GM21360 (cell line): ENCODE data around the gene G2E3.
"Not testable (repeated sequence)": the region's sequence is repeated elsewhere in the genome, so short reads cannot be mapped to it uniquely, and the experiment has no call there.

Source experiments
- ATAC-seq: cut with Tn5 transposase; IDR thresholded peaks from one replicate; pipeline ENCODE4 v1.9.1; 2021; ENCODE audit warnings: mild to moderate bottlenecking, moderate library complexity; ENCODE audit not compliant: unreplicated experiment

Gene G2E3

DNA sequence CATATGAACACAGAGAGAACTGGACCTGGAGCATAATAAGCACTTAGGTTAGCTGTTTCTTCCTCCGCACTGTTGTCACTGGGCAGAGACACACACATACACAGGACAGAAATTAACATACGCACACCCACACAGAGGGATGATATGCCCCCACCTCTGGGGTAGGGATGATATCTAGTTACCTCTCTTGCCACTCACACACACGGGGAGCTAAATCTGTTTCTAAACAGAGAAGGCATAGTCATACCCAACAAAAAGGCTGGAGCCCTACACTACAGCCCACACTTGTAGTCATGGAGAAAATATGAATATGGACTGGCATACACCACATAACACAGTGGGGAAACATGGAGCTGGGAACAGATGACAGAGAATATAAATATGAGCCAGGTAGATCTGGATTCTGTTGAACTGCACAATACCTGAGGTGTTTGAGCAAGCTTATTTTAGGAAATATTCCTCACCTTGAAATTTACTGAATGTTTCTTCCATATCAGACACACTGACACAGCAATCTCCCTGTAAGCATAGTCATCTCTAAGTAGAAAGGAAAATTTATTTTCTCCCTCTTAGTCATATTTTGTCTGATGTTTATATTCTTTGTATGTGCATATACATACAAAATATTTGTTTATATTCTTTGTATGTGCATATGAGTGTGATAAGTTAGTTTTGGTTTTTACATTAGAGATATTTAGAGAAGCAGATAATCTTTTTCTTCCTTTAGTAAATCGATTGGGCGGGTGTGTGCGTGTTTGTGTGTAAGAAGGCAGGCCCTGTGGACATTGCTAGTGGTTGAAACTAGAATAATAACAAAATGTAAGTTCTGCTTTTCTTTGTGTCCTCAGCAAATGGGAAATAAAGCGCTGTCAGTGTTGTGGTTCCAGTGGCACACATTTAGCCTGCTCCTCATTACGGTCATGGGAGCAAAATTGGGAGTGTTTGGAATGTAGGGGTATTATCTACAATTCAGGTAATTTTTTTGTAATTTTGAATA lies 42.3 kb downstream of the G2E3 start:
- no peak for ATAC-seq

DNA sequence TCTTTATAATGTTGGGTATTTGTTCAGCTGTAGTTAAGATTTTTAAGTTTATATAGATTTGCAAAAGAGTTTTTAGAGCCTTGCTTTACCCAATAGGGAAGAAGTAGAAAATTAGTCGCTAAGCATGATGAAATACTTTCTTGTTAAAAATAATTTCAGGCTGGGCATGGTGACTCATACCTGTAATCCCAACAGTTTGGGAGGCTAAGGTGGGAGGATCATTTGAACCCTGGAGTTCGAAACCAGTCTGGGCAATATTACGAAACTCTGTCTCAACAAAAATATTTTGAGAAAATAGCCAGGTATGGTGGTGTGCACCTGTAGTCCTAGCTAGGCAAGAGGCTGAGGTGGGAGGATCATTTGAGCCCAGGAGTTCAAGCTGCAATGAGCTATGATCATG lies 44.4 kb downstream of the G2E3 start:
- no peak for ATAC-seq

GRCh38 chr14:30604696-30605095 lies 45.7 kb downstream of the G2E3 start:
- ATAC-seq: not testable (repeated sequence)

DNA sequence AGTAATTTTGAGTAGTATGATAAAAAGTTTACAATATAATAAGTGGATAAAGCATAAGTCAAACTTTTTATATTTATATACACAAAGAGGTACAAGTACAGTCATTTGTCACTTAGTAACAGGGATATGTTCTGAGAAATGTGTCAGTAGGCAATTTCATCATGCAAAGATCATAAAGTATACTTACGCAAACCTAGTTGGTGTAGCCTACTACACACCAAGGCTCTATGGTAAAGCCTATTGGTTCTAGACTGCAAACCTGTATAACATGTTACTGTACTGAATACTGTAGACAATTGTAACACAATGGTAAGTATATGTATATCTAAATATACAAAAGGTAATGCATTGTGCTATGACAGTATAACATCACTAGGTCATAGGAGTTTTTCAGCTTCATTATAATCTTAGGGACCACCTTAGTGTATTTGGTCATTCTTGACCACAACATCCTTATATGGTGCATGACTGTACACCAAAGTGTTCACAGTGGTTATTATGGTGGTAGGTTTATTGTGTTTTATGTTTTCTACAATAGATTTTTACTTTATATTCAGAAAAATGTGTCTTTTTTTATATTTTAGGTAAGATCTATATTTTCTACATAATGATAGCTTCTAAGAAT lies 48.3 kb downstream of the G2E3 start:
- ATAC-seq: no peak

- no peak for ATAC-seq
These were observed 49.6 kb downstream of the G2E3 start for GRCh38 chr14:30608533-30609006.

GRCh38 chr14:30610787-30611343 lies 51.9 kb downstream of the G2E3 start:
- ATAC-seq: no peak

DNA sequence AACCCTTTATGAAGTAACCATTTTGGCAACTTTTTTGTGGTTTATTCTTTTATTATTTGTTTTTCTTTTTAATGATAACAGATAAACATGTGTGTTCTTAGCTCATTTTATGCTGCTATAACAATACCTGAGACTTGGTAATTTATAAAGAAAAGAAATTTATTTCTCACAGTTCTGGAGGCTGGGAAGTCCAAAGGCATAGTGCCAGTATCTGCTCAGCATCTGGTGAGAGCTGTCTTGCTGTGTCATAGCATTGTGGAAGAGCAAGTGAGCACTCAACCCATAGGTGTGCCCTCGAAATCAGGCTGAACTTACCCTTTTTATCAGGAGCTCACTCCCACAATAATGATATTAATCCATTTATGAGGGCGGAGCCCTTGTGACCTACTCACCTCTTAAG lies 55.2 kb downstream of the G2E3 start:
- ATAC-seq: no peak

GRCh38 chr14:30620178-30620577 lies 61.2 kb downstream of the G2E3 start:
- ATAC-seq: peak; percentile 37

GRCh38 chr14:30621354-30621939 lies 62.5 kb downstream of the G2E3 start:
- ATAC-seq: no peak

DNA sequence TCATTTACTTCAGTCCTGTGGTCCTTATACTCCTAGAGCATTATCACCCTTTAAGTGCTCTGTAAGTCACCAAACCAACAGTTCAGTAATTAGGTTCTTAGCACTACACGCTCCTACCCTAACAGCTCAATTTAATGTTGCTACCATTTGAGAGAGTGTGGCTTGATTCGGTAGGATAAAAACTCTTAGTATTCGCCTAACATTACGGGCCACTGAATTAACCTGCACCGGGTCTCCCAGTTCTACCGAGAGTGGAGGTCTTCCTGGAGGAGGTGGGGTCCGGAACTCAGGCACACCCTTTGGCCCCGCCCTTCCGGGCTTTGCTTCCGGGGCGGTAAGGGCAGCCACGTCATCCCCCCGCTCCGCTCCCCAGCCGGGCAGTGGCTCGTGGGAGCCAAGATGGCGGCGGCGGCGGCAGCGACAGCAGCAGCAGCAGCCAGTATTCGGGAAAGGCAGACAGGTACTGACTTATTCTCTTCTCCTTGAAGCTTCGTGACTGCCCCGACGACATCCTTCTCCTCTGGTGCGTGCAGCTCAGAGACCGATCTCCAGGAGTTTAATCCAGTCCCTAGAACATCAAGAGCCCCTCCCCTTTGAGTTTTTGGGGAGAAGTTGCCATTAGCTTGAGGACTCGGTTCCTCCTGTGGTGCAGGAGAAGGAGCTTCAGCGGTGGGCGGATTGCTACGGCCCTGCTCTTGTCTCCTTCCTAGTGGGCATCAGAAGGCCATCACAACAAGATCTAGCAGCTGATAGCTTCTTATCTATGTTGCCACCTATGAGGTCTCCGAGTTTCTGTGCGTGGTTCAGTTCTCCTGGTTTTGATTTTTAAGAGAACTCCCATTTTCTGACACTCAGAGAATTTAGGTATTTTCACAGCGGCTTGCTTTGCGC lies 63.2 kb downstream of the G2E3 start, which contains the start of gene SCFD1:
Gene SCFD1, plus strand, starts transcription at position 380 of the 891 bp plus-strand sequence. Its CDS starts 20 bp downstream, at position 400.
- ATAC-seq: peak; percentile 94

DNA sequence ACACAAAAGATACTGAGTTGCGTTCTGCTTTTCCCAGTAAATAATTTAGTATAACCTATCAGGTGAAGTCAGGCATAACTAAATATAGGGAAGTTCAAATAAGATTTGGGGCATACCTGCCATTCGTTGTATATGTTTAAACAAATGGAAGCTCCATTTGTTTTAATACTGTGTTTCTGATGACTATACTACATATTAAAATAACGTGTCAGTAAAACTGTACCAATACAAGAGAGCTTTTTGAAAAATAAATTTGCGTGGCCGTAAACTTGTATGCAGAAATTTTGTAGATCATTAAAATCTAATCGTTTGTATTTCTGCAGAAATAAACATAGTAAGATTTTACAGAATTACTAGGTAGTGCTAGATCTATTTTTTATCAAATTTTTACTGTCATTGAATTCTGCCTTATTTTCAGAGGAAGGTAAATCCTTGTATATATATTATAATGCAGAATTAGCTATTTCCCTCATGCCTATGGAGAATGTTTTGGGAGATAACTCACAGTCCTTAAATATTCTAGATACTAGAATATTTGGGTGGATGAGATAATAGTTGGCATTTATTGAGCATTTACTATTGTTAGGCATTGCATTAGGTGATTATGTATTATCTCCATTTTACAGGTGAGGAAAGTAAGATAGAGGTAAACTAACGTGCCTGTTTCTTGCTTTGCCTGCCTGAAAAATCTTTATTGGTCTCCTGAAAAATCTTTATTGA lies 64.6 kb downstream of the G2E3 start:
- no peak for ATAC-seq

GRCh38 chr14:30624132-30624423 lies 65.1 kb downstream of the G2E3 start:
- no peak for ATAC-seq

DNA sequence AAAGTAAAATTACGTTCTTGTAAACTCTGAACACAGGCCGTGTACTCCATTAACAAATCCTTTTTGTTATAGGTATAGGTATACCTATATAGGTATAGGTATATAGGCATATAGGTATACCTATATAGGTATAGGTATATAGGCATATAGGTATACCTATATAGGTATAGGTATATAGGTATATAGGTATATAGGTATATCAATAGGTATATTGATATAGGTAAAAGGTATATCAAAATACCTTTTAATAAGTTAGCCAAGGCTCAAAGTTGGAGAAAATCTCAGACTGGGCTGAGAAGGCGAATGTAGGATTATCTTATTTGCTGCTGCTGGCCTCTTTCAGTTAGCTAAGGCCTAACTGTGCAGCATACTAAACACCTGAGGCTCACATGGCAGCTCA lies 66.6 kb downstream of the G2E3 start:
- no peak for ATAC-seq

DNA sequence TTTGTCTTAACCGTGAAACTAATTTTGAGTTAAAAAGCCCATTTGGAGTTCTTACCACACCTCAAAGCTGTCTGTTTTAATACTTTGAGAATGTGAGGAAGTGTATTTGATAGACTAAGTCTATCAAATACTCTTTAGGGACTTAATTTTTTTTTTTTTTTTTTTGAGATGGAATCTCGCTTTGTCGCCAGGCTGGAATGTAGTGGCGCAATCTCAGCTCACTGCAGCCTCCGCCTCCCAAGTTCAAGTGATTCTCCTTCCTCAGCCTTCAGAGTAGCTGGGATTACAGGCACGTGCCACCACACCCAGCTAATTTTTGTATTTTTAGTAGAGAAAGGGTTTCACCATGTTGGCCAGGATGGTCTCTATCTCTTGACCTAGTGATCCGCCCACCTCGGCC lies 70.5 kb downstream of the G2E3 start:
- not testable (repeated sequence) for ATAC-seq

DNA sequence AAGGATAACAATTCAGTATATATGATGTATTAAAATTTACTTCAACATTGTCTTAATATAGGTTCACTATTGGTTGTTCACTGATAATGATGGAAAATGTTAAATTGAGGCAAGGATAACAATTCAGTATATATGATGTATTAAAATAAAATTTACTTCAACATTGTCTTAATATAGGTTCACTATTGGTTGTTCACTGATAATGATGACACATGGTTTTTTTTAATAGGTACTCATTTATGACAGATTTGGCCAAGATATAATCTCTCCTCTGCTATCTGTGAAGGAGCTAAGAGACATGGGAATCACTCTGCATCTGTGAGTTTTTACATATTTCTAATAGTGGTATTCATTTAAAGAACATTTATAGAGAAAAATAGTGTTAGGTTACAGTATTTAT lies 71.3 kb downstream of the G2E3 start:
- no peak for ATAC-seq

- no peak for ATAC-seq
These were observed 73.8 kb downstream of the G2E3 start for GRCh38 chr14:30632730-30633129.

- no peak for ATAC-seq
These were observed 80.0 kb downstream of the G2E3 start for GRCh38 chr14:30638926-30639325.

- no peak for ATAC-seq
These were observed 82.2 kb downstream of the G2E3 start for GRCh38 chr14:30641207-30641606.

GRCh38 chr14:30644462-30644861 lies 85.5 kb downstream of the G2E3 start:
- not testable (repeated sequence) for ATAC-seq

- ATAC-seq: no peak
These were observed 86.6 kb downstream of the G2E3 start for GRCh38 chr14:30645600-30645999.
